A204.1 (cell line): ENCODE measurements around the gene ABHD17C.

Source experiments
- FAIRE-seq: peaks from 2 replicates; lab custom pipeline; 2012; peaks lifted over from hg19 to GRCh38; lab: Jason Lieb, UNC

The ABHD17C gene

DNA sequence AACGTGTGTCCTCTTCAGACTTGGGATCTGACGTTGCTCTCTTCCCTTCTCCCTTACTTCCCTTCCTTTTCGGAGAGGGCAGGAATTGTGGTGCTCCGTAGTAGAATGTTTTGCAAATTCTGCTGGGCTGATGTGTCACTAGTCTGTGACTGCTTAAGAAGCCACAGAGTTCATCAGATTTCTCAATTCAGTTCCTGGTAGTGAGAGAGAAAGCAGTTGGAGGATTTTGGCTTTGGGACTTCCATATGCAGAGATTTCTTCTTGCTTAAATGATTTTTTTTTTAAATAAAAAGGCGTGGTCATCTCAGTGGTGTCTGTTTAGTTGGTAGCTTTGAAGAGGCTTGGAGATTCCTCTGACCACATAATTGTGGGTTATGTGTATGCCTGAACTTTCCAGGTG lies 94.2 kb downstream of the ABHD17C start:
- FAIRE-seq, result no peak

DNA sequence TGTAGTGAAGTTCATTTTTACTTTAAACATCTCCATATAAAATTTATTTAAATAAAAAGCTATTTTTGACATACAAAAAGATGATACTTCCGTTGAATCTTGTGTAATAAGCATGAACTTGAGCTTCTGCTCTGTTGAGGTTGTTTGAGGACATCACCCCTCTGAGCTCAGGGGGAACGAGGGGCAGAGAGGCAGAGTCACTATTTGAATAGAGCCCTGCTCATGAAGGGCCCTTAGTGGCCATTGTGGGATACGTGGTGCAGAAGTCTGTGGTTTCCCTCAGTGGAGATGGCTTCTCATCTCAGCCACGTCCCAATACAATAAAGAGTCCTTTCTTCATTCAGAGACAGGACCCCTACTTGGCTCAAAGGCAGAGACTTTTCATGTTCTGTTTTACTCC lies 94.7 kb downstream of the ABHD17C start:
- no peak for FAIRE-seq

GRCh38 chr15:80790236-80790635 lies 95.1 kb downstream of the ABHD17C start:
- no peak for FAIRE-seq

DNA sequence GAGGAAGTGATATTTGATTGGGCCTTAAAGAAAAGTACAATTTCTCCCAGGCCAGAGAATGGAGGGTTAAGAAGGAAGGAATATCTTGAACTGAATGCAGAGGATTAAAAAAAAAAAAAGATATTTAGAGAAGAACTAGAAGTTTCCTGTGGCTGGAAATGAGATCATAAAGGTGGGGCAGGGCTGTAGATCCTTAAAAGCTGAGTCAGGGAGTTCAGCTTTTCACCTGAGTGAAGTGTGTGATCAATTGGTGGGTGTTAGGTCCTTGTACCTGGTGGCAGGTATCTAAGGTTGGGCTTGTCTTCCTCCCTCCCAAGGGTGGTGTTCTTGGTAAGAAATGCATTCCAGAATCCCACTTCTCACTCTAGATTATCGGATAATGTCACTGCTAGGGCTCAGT lies 95.9 kb downstream of the ABHD17C start:
- FAIRE-seq, result no peak

- no peak for FAIRE-seq
These were observed 101.3 kb downstream of the ABHD17C start for GRCh38 chr15:80796407-80796806.

GRCh38 chr15:80798911-80799310 lies 103.8 kb downstream of the ABHD17C start:
- FAIRE-seq, result no peak

GRCh38 chr15:80800067-80800466 lies 105.0 kb downstream of the ABHD17C start:
- FAIRE-seq, result no peak

DNA sequence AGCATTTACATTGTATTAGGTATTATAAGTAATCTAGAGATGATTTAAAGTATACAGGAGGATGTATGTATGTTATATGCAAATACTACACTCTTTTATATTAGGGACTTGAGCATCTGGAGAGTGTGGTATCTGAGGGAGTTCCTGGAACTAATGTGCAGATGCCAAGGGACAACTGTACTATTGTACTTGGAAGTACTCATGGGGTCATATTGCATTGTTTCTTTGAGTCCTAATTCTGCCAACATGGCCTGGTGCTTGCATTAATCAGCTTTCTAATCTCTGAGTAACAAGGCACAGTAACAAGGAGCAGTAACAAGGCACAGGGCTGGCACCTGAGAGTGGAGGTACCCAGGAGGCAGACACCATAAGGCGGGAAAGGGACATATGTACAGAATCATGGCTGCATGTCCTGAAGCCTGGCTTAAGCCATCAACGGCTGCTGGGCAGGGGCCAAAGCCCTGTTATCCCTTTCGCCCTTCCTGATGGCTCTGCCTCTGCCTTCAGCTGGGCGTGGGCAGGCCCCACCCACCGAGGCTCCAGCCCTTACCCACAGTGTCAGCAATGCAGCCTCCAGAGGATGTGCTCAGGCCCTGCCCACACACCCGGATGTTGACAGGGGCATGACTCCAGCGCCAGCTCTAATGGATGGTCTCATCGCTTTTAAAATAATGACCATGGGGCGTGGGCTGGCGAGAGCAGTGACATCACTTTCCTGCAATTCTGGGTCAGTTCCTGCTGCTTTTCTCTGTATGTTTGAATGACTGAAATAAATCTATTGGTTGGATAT lies 107.0 kb downstream of the ABHD17C start:
- no peak for FAIRE-seq

DNA sequence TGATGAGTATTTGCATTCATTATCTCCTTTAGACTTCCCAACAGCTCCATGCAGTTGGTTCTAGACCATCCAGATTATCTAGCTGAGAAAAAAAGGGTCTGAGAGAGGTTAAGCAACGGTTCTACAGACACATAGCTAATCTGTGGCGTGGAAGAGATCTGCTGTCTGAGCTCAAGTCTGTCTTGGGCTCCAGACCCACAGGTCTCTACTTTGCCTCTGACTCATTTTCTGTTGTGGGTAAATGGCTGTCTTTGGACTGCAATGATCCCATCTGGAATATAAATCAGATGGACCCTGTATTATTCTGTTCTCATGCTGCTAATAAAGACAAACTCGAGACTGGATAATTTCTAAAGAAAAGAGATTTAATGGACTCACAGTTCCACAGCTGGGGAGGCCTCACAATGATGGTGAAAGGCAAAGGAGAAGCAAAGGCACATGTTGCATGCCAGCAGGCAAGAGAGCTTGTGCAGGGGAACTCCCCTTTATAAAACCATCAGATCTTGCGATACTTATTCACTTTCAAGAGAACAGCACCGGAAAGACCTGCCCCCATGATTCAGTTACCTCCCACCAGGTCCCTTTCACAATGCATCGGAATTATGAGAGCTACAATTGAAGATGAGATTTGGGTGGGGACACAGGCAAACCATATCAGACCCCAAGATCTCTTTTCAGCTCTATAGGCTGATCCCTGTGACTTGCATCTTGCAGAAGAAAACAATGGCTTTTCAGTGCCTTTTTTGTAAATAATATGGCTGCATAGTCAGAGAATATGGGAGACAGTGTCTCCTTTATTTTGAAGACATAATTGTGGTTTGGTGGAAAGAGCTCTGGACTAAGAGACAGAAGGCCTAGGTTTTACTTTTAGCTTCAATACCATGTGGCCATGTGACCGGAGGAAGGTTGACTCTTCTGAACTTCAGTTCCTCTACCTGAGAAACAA lies 108.7 kb downstream of the ABHD17C start:
- no peak for FAIRE-seq

DNA sequence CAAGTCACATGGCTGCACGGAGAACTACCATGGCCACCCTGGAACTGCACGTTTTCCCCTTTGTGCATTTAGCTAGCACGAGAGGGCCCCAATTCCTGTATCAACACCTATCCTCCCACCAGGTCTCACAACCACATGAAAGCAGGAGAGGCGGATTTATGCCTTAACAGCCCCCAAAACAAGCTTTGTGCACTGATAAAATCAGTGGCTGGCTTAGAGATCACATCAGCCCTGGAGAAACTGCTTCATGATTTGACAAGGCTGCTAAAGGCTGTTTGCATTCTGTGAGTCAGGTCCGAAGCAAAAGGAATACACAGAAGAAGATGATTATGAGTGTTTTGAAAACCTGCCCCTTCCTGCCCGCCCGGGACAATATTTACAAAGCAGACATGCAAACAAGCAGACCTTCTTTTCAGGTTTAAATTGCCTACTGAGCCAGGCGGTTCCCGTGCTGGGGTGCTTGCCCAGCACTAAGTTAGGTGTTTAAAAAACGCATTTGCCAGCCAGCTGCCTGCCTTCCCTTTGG lies 109.9 kb downstream of the ABHD17C start:
- no peak for FAIRE-seq
